NCI-H2171 (cell line): Measurements from ENCODE around the gene PRIMPOL.
"Not testable (repeated sequence)": the region's sequence is repeated elsewhere in the genome, so short reads cannot be mapped to it uniquely, and the experiment has no call there.

Experiments used
- DNase-seq: peaks from one replicate; lab custom pipeline; 2025; lab: John Stamatoyannopoulos, UW

Gene PRIMPOL, protein sequence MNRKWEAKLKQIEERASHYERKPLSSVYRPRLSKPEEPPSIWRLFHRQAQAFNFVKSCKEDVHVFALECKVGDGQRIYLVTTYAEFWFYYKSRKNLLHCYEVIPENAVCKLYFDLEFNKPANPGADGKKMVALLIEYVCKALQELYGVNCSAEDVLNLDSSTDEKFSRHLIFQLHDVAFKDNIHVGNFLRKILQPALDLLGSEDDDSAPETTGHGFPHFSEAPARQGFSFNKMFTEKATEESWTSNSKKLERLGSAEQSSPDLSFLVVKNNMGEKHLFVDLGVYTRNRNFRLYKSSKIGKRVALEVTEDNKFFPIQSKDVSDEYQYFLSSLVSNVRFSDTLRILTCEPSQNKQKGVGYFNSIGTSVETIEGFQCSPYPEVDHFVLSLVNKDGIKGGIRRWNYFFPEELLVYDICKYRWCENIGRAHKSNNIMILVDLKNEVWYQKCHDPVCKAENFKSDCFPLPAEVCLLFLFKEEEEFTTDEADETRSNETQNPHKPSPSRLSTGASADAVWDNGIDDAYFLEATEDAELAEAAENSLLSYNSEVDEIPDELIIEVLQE

DNA sequence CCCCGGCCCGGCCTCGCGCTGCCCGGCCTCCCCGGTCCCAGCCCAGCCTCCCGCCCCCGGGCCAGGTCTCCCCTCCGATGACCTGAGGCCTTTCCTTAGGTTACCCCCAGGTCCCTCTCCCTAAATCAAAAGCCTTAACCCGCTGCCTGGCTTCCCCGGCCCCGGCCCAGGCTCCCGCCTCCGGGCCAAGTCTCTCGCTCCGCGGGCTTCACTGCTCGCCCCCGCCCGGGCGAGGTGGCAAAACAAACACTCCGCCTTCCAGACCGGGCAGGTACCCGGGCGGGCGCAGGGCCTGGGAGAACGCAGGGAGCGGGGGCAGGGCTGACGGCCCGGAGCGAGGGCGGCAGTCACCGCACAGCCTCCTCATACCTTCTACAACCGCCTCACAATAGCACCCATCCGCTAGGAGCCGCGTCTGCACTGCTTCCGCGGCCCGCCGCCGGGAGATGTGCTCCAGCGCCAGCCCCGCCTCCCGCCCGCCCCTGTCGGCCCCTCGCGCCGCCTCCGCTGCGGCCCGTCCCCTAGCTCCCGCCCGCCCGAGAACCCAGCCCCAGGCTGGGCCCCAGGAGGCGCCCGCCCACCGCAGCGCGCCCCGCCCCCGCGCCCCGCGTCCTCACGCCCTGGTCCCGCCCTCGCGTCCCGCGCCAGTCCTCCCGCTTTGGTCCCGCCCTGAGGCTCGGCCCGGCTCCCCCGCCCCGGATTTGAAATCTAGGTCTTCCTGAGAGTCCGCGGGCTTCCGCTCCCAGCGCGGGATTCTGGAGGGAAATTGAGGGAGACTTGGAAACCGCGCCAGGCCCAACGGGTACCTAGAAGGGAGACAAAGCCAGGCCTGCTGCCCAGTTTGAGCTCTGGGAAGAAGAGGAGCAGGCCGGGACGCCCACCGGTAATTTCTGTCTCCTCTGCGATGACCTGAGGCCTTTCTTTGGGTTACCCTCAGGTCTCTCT is at the start of gene PRIMPOL, which contains the start of gene CASP3:
PRIMPOL (plus strand) TSS at position 713 of the 945 bp plus-strand sequence. CDS start 7,403 bp downstream, outside the sequence.
CASP3 (minus strand) TSS at position 422 of the 945 bp plus-strand sequence. CDS start 10,994 bp downstream, outside the sequence.
- DNase-seq, result peak; percentile 83

GRCh38 chr4:184600982-184601381 is 48.6 kb upstream of the PRIMPOL start:
- not testable (repeated sequence) for DNase-seq

DNA sequence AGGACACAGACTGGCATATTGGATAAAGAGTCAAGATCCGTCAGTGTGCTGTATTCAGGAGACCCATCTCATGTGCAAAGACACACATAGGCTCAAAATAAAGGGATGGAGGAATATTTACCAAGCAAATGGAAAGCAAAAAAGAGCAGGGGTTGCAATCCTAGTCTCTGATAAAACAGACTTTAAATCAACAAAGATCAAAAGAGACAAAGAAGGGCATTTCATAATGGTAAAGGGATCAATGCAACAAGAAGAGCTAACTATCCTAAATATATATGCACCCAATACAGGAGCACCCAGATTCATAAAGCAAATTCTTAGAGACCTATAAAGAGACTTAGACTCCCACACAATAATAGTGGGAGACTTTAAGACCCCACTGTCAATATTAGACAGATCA is 46.7 kb upstream of the PRIMPOL start:
- not testable (repeated sequence) for DNase-seq

- not testable (repeated sequence) for DNase-seq
Observed at GRCh38 chr4:184607429-184607828, 42.1 kb upstream of the PRIMPOL start.

GRCh38 chr4:184612074-184612473 is 37.5 kb upstream of the PRIMPOL start:
- no peak for DNase-seq

- DNase-seq, result no peak
Observed at GRCh38 chr4:184613405-184613804, 36.1 kb upstream of the PRIMPOL start.

- no peak for DNase-seq
Observed at GRCh38 chr4:184614509-184614908, 35.0 kb upstream of the PRIMPOL start.

DNA sequence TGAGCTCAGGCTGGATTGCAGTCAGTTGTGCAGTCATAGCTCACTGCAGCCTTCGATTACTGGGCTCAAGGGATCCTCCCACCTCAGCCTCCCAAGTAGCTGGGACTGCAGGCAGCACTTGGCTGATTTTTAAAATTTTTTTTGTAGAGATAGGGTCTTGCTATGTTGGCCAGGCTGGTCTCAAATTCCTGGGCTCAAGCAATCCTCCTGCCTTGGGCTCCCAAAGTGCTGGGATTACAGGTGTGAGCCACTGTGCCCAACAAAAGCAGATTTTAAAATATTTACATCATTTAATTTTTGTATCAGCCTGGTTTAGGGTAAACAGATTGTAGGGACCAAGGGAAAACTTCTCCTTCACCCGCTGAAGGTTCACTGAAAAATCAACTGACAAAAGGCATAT is 33.4 kb upstream of the PRIMPOL start:
- DNase-seq, result not testable (repeated sequence)

- DNase-seq, result no peak
Observed at GRCh38 chr4:184616633-184617551, 32.6 kb upstream of the PRIMPOL start.

GRCh38 chr4:184617600-184618196 is 31.8 kb upstream of the PRIMPOL start:
- no peak for DNase-seq

DNA sequence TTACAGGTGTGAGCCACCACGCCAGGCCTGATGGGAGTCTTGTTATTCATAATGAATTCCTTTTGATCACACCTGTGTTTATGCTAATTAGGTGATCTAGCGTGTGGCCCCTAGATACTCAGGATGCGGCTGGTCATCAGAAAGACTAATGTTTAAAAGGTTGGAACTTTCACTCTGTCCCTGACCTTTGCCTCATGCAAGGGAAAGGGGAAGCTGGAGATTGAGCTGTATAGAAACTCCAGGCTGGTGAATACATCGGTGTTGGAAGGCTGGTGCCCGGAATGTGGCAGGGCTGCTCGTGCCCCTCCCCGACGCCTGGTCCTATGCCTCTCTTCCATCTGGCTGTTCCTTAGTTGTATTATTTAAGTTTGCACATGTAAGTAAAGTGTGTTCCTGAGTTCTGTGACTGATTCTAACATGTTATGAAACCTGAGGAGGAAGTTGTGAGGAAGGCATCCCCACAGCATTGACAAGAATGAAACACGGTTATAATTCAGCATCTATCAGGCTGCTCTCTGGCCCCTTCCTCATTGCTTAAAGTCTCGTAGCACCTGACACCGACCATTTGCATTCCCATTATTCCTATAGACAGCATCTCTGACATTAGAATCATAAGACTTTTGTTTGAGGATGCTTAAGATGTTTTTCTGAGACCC is 29.2 kb upstream of the PRIMPOL start:
- DNase-seq, result no peak

- DNase-seq, result no peak
Observed at GRCh38 chr4:184621518-184621917, 28.0 kb upstream of the PRIMPOL start.

DNA sequence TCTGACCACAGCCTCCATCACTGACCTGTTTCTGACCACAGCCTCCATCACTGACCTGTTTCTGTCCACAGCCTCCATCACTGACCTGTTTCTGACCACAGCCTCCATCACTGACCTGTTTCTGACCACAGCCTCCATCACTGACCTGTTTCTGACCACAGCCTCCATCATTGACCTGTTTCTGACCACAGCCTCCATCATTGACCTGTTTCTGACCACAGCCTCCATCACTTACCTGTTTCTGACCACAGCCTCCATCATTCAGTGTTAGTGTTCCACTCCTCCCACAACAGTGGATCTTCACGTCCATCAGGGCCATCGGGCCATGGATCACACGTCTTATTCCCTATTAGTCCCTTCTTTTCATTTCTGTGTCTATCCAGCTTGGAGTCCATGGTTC is 25.0 kb upstream of the PRIMPOL start:
- not testable (repeated sequence) for DNase-seq

DNA sequence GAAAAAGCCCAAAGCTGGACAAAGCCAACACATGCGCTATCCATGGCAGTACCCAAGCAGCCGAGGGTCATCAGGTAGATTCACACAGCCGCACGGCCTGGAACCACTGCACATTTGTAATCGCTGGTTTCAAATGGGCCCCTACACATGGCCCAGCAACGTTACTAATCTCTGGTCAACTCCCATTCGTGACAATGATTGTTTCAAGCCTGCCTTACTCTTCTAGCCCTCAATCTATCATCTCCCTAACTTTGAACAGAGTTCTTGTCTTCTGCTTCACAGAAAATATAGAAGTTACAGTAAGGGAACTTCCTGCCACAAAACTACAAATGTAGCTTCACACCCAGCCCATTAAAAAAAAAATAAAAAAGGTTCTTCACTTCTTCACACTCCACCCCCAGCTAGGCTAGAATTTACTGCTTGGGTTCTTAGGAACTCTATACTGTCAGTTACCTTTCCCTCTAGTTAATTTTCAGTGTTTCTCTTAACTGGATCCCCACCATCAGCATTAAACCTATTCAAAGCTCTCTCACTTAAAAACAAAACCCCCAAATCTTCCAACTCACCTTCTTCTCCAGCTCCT is 24.5 kb upstream of the PRIMPOL start:
- DNase-seq, result no peak

GRCh38 chr4:184625783-184626596 is 23.5 kb upstream of the PRIMPOL start:
- DNase-seq, result not testable (repeated sequence)

DNA sequence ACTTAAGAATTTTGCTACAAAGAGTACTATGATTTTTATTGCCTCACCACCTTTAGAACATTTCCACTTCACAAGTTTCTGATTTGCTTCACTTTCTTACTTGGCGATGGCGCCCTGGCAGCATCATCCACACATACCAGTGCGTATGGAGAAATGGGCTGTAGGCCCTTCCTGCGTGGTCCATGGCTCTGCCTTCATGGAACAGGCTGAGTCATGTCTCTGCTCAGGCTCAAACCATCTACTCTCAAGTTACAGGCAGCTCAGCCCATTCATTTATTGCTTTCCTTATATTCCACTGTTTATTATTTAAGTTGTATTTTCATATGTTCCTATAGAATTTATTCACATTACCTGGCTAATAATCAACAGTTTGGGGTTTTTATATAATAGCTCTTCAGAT is 21.4 kb upstream of the PRIMPOL start:
- DNase-seq, result no peak

DNA sequence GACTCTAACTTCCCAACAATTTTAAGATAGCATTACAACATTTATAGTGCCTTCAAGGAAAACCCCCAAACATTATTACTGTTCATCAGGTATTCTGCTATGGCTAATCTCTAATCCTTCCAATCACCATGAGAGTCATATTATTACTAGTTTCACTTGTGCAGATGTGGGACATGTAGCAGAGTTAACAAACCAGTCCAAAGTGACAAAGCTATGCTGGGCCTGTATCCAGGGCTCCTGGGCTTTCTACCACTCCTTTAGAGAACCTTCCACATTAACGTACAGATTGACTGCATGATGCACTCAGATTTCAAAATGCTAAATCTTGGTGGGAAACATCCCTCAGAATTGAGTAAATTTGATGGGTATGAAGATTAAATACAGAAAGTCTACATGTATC is 16.7 kb upstream of the PRIMPOL start:
- DNase-seq, result no peak

DNA sequence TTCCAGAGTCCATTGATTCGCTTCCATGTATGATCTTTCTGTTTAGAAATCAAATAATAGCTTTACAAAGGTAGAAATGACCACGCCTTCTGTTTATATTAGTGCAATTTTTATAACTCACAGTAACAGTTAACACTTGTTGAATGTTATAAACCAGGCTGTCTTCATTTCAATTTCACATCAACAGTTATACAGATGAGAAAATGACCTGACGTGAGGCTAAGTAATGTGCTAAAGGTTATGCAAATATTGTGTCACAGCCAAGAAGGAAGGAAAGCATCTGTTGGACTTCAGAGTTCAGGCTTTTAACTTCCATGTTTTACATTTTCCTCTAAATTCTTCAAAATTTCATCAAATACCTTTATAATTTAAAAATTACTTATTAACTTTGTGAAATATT is 14.2 kb upstream of the PRIMPOL start:
- no peak for DNase-seq

- no peak for DNase-seq
Observed at GRCh38 chr4:184636144-184636543, 13.4 kb upstream of the PRIMPOL start.
